ENCODE results near the gene ZNF473. TPM values are rescaled to one million over a fixed set of nuclear protein-coding genes. Genes with fewer than 3 reads are reported as not detected.
"Not testable (repeated sequence)": the region's sequence is repeated elsewhere in the genome, so short reads cannot be mapped to it uniquely, and the experiment has no call there.

The ZNF473 gene
- total RNA-seq, 1 donor from 2014 or later: 4.7 TPM

DNA sequence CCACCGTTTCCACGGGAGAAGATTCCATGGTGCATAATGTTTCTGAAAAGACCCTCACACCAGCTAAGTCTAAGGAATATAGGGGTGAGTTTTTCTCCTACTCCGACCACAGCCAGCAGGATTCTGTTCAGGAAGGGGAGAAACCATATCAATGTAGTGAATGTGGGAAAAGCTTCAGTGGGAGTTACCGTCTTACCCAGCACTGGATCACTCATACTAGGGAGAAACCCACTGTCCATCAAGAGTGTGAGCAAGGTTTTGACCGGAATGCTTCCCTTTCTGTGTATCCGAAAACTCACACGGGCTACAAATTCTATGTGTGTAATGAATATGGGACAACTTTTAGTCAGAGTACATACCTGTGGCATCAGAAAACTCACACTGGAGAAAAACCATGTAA is 19.1 kb downstream of the ZNF473 start:
- no peak overlapping the region for H3K27ac ChIP-seq (ENCODE audit: low read depth, low read length)
- no peaks in the 10 kb centered on the region for H3K4me1 ChIP-seq (ENCODE audit: control insufficient read depth in 3 of 3, insufficient read depth in 3 of 3, low read length in 3 of 3)
- peaks cover 30 to 39% (median 35%) of the 10 kb centered on the region in 3 donors for H3K9me3 ChIP-seq (ENCODE audit: control insufficient read depth in 3 of 3, low read length in 3 of 3)
- H3K27me3 ChIP-seq (ENCODE audit: control insufficient read depth in 3 of 3, insufficient read depth in 3 of 3, low read length in 3 of 3): no peaks in the 10 kb centered on the region
- H3K4me3 ChIP-seq (ENCODE audit: low read length in 3 of 3): no peak overlapping the region
- no peak overlapping the region for H3K9ac ChIP-seq (ENCODE audit: low read depth in 1 of 3, low read length in 3 of 3)
- H3K36me3 ChIP-seq (ENCODE audit: control insufficient read depth in 3 of 3, insufficient read depth in 3 of 3, low read length in 3 of 3): peaks cover 71 to 88% (median 80%) of the 10 kb centered on the region in 3 donors

- peaks cover 30 to 36% (median 34%) of the 10 kb centered on the region in 3 donors for H3K9me3 ChIP-seq (ENCODE audit: control insufficient read depth in 3 of 3, low read length in 3 of 3)
- peaks cover 0 to 5% (median 2%) of the 10 kb centered on the region in 3 donors for H3K27me3 ChIP-seq (ENCODE audit: control insufficient read depth in 3 of 3, insufficient read depth in 3 of 3, low read length in 3 of 3)
- peaks cover 0 to 12% (median 5%) of the 10 kb centered on the region in 3 donors for H3K4me1 ChIP-seq (ENCODE audit: control insufficient read depth in 3 of 3, insufficient read depth in 3 of 3, low read length in 3 of 3)
- no peak overlapping the region for H3K27ac ChIP-seq (ENCODE audit: low read depth, low read length)
- no peak overlapping the region for H3K9ac ChIP-seq (ENCODE audit: low read depth in 1 of 3, low read length in 3 of 3)
- peaks cover 51 to 68% (median 63%) of the 10 kb centered on the region in 3 donors for H3K36me3 ChIP-seq (ENCODE audit: control insufficient read depth in 3 of 3, insufficient read depth in 3 of 3, low read length in 3 of 3)
- peak overlapping the region in 1 of 3 donors; percentile 15 for H3K4me3 ChIP-seq (ENCODE audit: low read length in 3 of 3)
These were observed 21.1 kb downstream of the ZNF473 start for GRCh38 chr19:50046649-50047503.

DNA sequence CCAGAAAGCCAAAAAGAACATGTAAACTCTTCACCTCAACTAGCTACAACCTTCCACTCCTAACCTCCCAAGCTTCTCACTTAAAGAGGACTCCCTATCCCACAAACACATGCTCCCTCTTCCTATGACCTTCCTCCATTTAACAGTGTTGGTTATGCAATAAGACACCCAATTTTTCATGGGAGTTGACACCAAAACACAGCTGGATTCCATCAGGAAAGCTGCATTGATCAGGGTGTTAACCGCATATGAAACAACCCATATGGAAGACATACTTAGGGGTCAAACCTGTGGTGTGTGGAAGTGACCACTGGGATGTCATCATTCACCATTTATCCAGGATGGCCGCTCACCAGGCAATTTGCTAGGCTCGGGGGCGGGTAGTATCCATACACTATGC is 21.9 kb downstream of the ZNF473 start:
- no peak overlapping the region for H3K4me3 ChIP-seq (ENCODE audit: low read length in 3 of 3)
- H3K4me1 ChIP-seq (ENCODE audit: control insufficient read depth in 3 of 3, insufficient read depth in 3 of 3, low read length in 3 of 3): peaks cover 0 to 12% (median 5%) of the 10 kb centered on the region in 3 donors
- H3K27me3 ChIP-seq (ENCODE audit: control insufficient read depth in 3 of 3, insufficient read depth in 3 of 3, low read length in 3 of 3): peaks cover 0 to 5% (median 2%) of the 10 kb centered on the region in 3 donors
- H3K27ac ChIP-seq (ENCODE audit: low read depth, low read length): no peak overlapping the region
- no peak overlapping the region for H3K9ac ChIP-seq (ENCODE audit: low read depth in 1 of 3, low read length in 3 of 3)
- H3K36me3 ChIP-seq (ENCODE audit: control insufficient read depth in 3 of 3, insufficient read depth in 3 of 3, low read length in 3 of 3): peaks cover 43 to 61% (median 55%) of the 10 kb centered on the region in 3 donors
- H3K9me3 ChIP-seq (ENCODE audit: control insufficient read depth in 3 of 3, low read length in 3 of 3): peaks cover 30 to 36% (median 33%) of the 10 kb centered on the region in 3 donors

DNA sequence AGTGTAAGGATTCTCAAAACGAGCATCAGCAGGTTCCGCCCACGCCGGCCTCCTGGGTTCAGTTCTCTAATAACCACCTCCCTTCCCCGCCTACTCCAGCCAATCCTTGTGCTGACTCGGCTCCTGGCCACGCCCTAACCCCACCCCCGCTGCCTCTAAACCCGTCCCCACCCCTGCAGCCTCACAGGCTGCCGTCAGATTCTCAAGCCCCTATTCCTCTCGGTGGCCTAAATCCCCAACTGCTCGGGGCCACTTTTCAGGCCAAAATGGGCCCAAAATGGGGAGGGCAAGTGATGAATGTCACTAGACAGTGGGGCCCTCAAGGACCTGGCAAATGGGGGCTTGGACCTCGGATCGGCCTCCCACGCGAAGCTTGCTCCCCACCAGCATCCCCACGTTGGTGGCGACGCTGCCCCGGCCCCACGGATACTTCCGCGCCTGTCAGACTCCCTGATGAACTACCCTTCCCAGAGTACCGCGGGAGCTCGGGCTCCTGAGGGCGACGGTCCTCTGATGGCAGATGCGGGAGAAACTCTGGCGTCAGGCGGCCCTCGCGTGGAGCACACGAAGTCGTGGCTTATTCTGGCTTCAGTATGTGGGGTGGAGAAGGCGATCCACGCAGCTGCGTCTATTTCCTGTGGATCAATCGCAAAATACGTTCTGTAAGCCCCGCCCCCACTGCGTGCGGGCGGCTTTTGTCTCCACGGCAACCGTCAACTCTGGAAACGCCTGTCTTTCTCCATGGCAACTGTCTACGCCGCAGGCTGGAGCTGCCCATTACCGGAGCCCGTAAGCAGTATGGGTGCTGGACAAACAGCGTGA is 24.8 kb downstream of the ZNF473 start:
- peaks cover 0 to 5% (median 2%) of the 10 kb centered on the region in 3 donors for H3K27me3 ChIP-seq (ENCODE audit: control insufficient read depth in 3 of 3, insufficient read depth in 3 of 3, low read length in 3 of 3)
- peak overlapping the region in 1 of 3 donors; percentile 1 for H3K9ac ChIP-seq (ENCODE audit: low read depth in 1 of 3, low read length in 3 of 3)
- H3K4me1 ChIP-seq (ENCODE audit: control insufficient read depth in 3 of 3, insufficient read depth in 3 of 3, low read length in 3 of 3): peaks cover 0 to 12% (median 5%) of the 10 kb centered on the region in 3 donors
- H3K9me3 ChIP-seq (ENCODE audit: control insufficient read depth in 3 of 3, low read length in 3 of 3): peaks cover 12 to 23% (median 19%) of the 10 kb centered on the region in 3 donors
- H3K36me3 ChIP-seq (ENCODE audit: control insufficient read depth in 3 of 3, insufficient read depth in 3 of 3, low read length in 3 of 3): peaks cover 17 to 32% (median 29%) of the 10 kb centered on the region in 3 donors
- H3K27ac ChIP-seq (ENCODE audit: low read depth, low read length): no peak overlapping the region
- H3K4me3 ChIP-seq (ENCODE audit: low read length in 3 of 3): peak overlapping the region; percentile 48 to 65 (median 63)

DNA sequence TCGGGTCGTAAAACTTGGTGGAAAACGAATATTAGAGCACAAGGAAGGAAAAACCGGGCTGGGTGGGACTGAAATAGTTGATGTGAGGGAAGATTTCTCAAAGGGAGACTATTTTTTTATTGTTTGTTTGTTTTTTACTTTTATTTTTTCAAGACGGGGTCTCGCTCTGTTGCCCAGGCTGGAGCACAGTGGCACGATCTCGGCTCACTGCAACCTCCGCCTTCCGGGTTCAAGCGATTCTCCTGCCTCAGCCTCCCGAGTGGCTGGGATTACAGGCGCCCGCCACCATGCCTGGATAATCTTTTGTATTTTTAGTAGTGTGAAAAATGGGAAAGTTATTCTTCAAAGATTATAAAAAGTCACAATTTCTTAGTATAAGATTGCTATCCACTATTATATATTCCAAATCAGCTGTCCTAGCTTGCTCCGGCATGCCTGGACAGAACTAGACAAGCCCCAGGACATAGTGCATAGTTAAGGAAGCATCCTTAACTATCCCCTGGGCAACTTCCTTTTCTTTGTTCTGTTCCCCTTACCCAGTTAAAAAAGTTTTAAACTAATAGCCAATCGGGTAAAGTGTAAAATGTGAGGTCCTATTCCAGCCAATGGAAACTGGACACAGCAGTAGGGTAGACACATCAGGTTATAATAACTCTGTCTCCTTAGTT is 25.6 kb downstream of the ZNF473 start:
- H3K4me1 ChIP-seq (ENCODE audit: control insufficient read depth in 3 of 3, insufficient read depth in 3 of 3, low read length in 3 of 3): peaks cover 0 to 12% (median 5%) of the 10 kb centered on the region in 3 donors
- peak overlapping the region in 1 of 3 donors; percentile 1 for H3K9ac ChIP-seq (ENCODE audit: low read depth in 1 of 3, low read length in 3 of 3)
- H3K36me3 ChIP-seq (ENCODE audit: control insufficient read depth in 3 of 3, insufficient read depth in 3 of 3, low read length in 3 of 3): peaks cover 9 to 24% (median 21%) of the 10 kb centered on the region in 3 donors
- not testable (repeated sequence) for H3K27ac ChIP-seq (ENCODE audit: low read depth, low read length); H3K27me3 ChIP-seq (ENCODE audit: control insufficient read depth in 3 of 3, insufficient read depth in 3 of 3, low read length in 3 of 3)
- peak overlapping the region; percentile 48 to 65 (median 63) for H3K4me3 ChIP-seq (ENCODE audit: low read length in 3 of 3)
- peaks cover 5 to 16% (median 12%) of the 10 kb centered on the region in 3 donors for H3K9me3 ChIP-seq (ENCODE audit: control insufficient read depth in 3 of 3, low read length in 3 of 3)

DNA sequence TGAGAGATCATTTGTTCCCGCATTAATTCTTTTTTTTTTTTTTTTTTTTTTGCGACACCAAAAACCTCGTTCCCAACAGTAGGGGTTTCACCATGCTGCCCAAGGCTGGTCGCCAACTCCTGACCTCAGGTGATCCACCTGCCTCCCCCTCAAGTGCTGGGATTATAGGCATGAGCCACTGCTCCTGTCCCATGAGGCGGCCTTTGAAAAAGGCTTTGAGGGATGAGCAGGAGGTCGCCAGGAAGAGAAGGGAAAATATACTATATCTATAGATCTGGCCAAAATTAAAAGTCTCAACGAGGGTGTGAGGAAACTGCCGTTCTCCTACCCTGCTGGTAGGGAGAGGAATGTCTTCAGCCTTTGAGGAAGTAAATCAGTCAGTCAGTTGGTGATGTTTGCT is 26.2 kb downstream of the ZNF473 start:
- H3K9me3 ChIP-seq (ENCODE audit: control insufficient read depth in 3 of 3, low read length in 3 of 3): peaks cover 1 to 10% (median 6%) of the 10 kb centered on the region in 3 donors
- H3K36me3 ChIP-seq (ENCODE audit: control insufficient read depth in 3 of 3, insufficient read depth in 3 of 3, low read length in 3 of 3): peaks cover 3 to 18% (median 15%) of the 10 kb centered on the region in 3 donors
- H3K27ac ChIP-seq (ENCODE audit: low read depth, low read length): no peak overlapping the region
- no peak overlapping the region for H3K9ac ChIP-seq (ENCODE audit: low read depth in 1 of 3, low read length in 3 of 3)
- H3K4me3 ChIP-seq (ENCODE audit: low read length in 3 of 3): no peak overlapping the region
- H3K27me3 ChIP-seq (ENCODE audit: control insufficient read depth in 3 of 3, insufficient read depth in 3 of 3, low read length in 3 of 3): peaks cover 0 to 5% (median 2%) of the 10 kb centered on the region in 3 donors
- H3K4me1 ChIP-seq (ENCODE audit: control insufficient read depth in 3 of 3, insufficient read depth in 3 of 3, low read length in 3 of 3): peaks cover 0 to 12% (median 5%) of the 10 kb centered on the region in 3 donors

DNA sequence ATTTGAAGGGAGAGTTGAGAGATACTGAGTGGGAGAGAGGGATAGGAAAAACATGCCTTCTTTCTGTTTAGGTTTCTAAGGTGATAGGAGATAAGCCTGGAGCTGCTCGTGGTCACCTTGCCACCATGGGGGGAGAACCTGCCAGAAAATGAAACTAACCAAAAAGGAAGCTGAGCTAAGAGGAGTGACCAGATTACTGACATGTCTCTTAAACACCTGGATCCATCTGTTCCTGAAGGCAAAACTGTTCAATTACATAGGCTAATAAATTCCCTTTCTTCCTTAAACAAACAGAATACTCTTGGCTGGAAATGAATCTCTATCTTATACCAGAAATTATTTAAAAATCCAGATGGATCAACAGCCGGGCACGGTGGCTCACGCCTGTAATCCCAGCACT is 27.3 kb downstream of the ZNF473 start:
- H3K27ac ChIP-seq (ENCODE audit: low read depth, low read length): no peak overlapping the region
- peaks cover 0 to 12% (median 5%) of the 10 kb centered on the region in 3 donors for H3K4me1 ChIP-seq (ENCODE audit: control insufficient read depth in 3 of 3, insufficient read depth in 3 of 3, low read length in 3 of 3)
- no peak overlapping the region for H3K4me3 ChIP-seq (ENCODE audit: low read length in 3 of 3)
- no peak overlapping the region for H3K9ac ChIP-seq (ENCODE audit: low read depth in 1 of 3, low read length in 3 of 3)
- H3K9me3 ChIP-seq (ENCODE audit: control insufficient read depth in 3 of 3, low read length in 3 of 3): peaks cover 0 to 3% (median 3%) of the 10 kb centered on the region in 3 donors
- peaks cover 0 to 5% (median 2%) of the 10 kb centered on the region in 3 donors for H3K27me3 ChIP-seq (ENCODE audit: control insufficient read depth in 3 of 3, insufficient read depth in 3 of 3, low read length in 3 of 3)
- H3K36me3 ChIP-seq (ENCODE audit: control insufficient read depth in 3 of 3, insufficient read depth in 3 of 3, low read length in 3 of 3): peaks cover 0 to 7% (median 5%) of the 10 kb centered on the region in 3 donors

GRCh38 chr19:50058425-50058824 is 32.6 kb downstream of the ZNF473 start:
- H3K9me3 ChIP-seq (ENCODE audit: control insufficient read depth in 3 of 3, low read length in 3 of 3): peaks cover 15 to 26% (median 22%) of the 10 kb centered on the region in 3 donors
- no peak overlapping the region for H3K27ac ChIP-seq (ENCODE audit: low read depth, low read length)
- peak overlapping the region in 1 of 3 donors; percentile 56 for H3K4me3 ChIP-seq (ENCODE audit: low read length in 3 of 3)
- H3K27me3 ChIP-seq (ENCODE audit: control insufficient read depth in 3 of 3, insufficient read depth in 3 of 3, low read length in 3 of 3): no peaks in the 10 kb centered on the region
- no peaks in the 10 kb centered on the region for H3K4me1 ChIP-seq (ENCODE audit: control insufficient read depth in 3 of 3, insufficient read depth in 3 of 3, low read length in 3 of 3)
- no peak overlapping the region for H3K9ac ChIP-seq (ENCODE audit: low read depth in 1 of 3, low read length in 3 of 3)
- no peaks in the 10 kb centered on the region for H3K36me3 ChIP-seq (ENCODE audit: control insufficient read depth in 3 of 3, insufficient read depth in 3 of 3, low read length in 3 of 3)

DNA sequence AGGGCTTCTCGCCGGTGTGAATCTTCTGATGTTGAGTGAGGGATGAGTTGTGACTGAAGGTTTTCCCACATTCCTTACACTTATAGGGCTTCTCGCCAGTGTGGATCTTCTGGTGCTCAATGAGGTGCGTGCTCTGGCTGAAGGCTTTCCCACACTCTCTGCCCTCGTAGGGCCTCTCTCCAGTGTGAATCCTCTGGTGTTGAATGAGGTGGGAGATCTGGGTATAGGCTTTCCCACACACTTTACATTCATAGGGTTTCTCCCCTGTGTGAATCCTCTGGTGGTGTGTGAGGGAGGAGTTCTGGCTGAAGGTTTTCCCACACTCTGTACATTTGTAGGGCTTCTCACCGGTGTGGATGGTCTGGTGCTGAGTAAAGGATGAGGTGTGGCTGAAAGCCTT is 33.2 kb downstream of the ZNF473 start:
- Histone ChIP-seq H3K4me1 (ENCODE audit: control insufficient read depth in 3 of 3, insufficient read depth in 3 of 3, low read length in 3 of 3) (no peaks in the 10 kb centered on the region), H3K9ac (ENCODE audit: low read depth in 1 of 3, low read length in 3 of 3) (no peak overlapping the region), H3K9me3 (ENCODE audit: control insufficient read depth in 3 of 3, low read length in 3 of 3) (peaks cover 15 to 26% (median 22%) of the 10 kb centered on the region in 3 donors), H3K27me3 (ENCODE audit: control insufficient read depth in 3 of 3, insufficient read depth in 3 of 3, low read length in 3 of 3) (no peaks in the 10 kb centered on the region), H3K4me3 (ENCODE audit: low read length in 3 of 3) (peak overlapping the region in 2 of 3 donors; percentile 13 to 14), H3K27ac (ENCODE audit: low read depth, low read length) (no peak overlapping the region), H3K36me3 (ENCODE audit: control insufficient read depth in 3 of 3, insufficient read depth in 3 of 3, low read length in 3 of 3) (no peaks in the 10 kb centered on the region)

Measured in skeletal muscle tissue (tissue), 4 donors.